Ascending aorta (tissue), 2 donors: ENCODE results near the gene ADAM23. TPM values are rescaled to one million over a fixed set of nuclear protein-coding genes. Genes with fewer than 3 reads are reported as not detected.

Experiments
- DNase-seq, 2 donors: peaks; one replicate each; pipeline ENCODE4 v3.0.0-alpha.2; 2019; ENCODE audit warnings: low spot score in 2 of 2
- H3K27ac ChIP-seq, 2 donors: fragments of 200-600 bp; sonication (generic); one replicate each; pipeline ENCODE4 v1.5.1; 2016 to 2017; ENCODE audit warnings: mild to moderate bottlenecking in 1 of 2
- H3K27me3 ChIP-seq: fragments of 200-600 bp; sonication (generic); one replicate; pipeline ENCODE4 v1.5.1; 2017
- H3K36me3 ChIP-seq, 2 donors: fragments of 200-600 bp; sonication (generic); one replicate each; pipeline ENCODE4 v1.5.1; 2016
- H3K4me1 ChIP-seq, 2 donors: fragments of 200-600 bp; sonication (generic); one replicate each; pipeline ENCODE4 v1.5.1; 2016 to 2017; ENCODE audit warnings: mild to moderate bottlenecking in 1 of 2
- H3K4me3 ChIP-seq, 2 donors: fragments of 200-600 bp; sonication (generic); one replicate each; pipeline ENCODE4 v1.5.1; 2016 to 2017; ENCODE audit warnings: mild to moderate bottlenecking in 1 of 2
- H3K9me3 ChIP-seq, 2 donors: fragments of 200-600 bp; sonication (generic); one replicate each; pipeline ENCODE4 v1.5.1; 2016
- CTCF ChIP-seq, 3 experiments: fragments of 200-600 bp in 2 of 3; fragments of 450-650 bp in 1 of 3; sonication (generic) in 2 of 3; IDR thresholded peaks; one replicate each; pipeline ENCODE4 v1.5.1; 2016 to 2019; ENCODE audit warnings: antibody characterized with exemption in 3 of 3, mild to moderate bottlenecking in 1 of 3, moderate library complexity in 1 of 3
- intact Hi-C: fragments of 100-400 bp; cut with DNase I; formaldehyde crosslinking; loops from one replicate; pipeline ENCODE4 v1.15.1; 2023
- total RNA-seq: library from RNA; depleted of rRNA; stranded (reverse); fragments of >200 nt; gene quantifications from one replicate; pipeline ENCODE4 v1.1.0, GENCODE V29; 2016

ADAM23 gene
- total RNA-seq, 1 donor from 2014 or later: 2.3 TPM

- no peak for DNase-seq
- H3K27me3 ChIP-seq: no peaks in the 10 kb centered on the region
- H3K9me3 ChIP-seq: no peaks in the 10 kb centered on the region
- H3K27ac ChIP-seq: no peak overlapping the region
- no peaks in the 10 kb centered on the region for H3K36me3 ChIP-seq
- no peak for TF ChIP-seq CTCF (IDR thresholded peaks at IDR 0.05)
- H3K4me1 ChIP-seq: no peaks in the 10 kb centered on the region
- intact Hi-C loops: no loop called here
- H3K4me3 ChIP-seq: no peak overlapping the region
These were observed 83.1 kb downstream of the ADAM23 start for GRCh38 chr2:206526416-206526815.

- H3K9me3 ChIP-seq: no peaks in the 10 kb centered on the region
- no peak for TF ChIP-seq CTCF (IDR thresholded peaks at IDR 0.05)
- intact Hi-C loops: no loop called here
- H3K4me3 ChIP-seq: no peak overlapping the region
- no peak for DNase-seq
- no peaks in the 10 kb centered on the region for H3K4me1 ChIP-seq
- H3K36me3 ChIP-seq: no peaks in the 10 kb centered on the region
- no peak overlapping the region for H3K27ac ChIP-seq
- no peaks in the 10 kb centered on the region for H3K27me3 ChIP-seq
These were observed 83.8 kb downstream of the ADAM23 start for GRCh38 chr2:206527153-206527552.

- intact Hi-C loops: no loop called here
- no peak overlapping the region for H3K4me3 ChIP-seq
- no peaks in the 10 kb centered on the region for H3K36me3 ChIP-seq
- no peaks in the 10 kb centered on the region for H3K27me3 ChIP-seq
- H3K4me1 ChIP-seq: no peaks in the 10 kb centered on the region
- TF ChIP-seq CTCF (IDR thresholded peaks at IDR 0.05): no peak
- no peaks in the 10 kb centered on the region for H3K9me3 ChIP-seq
- no peak overlapping the region for H3K27ac ChIP-seq
- DNase-seq: no peak
These were observed 87.4 kb downstream of the ADAM23 start for GRCh38 chr2:206530727-206531126.

- Histone ChIP-seq H3K4me3 (no peak overlapping the region), H3K27ac (no peak overlapping the region), H3K36me3 (no peaks in the 10 kb centered on the region), H3K9me3 (no peaks in the 10 kb centered on the region), H3K27me3 (no peaks in the 10 kb centered on the region), H3K4me1 (no peaks in the 10 kb centered on the region)
- no peak for DNase-seq
- TF ChIP-seq CTCF (IDR thresholded peaks at IDR 0.05): no peak
- intact Hi-C loops: no loop called here
These were observed 88.7 kb downstream of the ADAM23 start for GRCh38 chr2:206531996-206532543.

- intact Hi-C loops: no loop called here
- no peaks in the 10 kb centered on the region for H3K36me3 ChIP-seq
- no peak for TF ChIP-seq CTCF (IDR thresholded peaks at IDR 0.05)
These were observed 90.6 kb downstream of the ADAM23 start for GRCh38 chr2:206533977-206534376.

More at GRCh38 chr2:206533977-206534376, 90.6 kb downstream of the ADAM23 start:
- Histone ChIP-seq H3K27me3 (no peaks in the 10 kb centered on the region), H3K4me1 (no peaks in the 10 kb centered on the region), H3K27ac (no peak overlapping the region), H3K9me3 (no peaks in the 10 kb centered on the region), H3K4me3 (no peak overlapping the region)
- no peak for DNase-seq
